HCT116 (cell line): ENCODE results near the gene CA10.

Experiments used
- CBX3 ChIP-seq: IDR thresholded peaks from 2 replicates; pipeline ENCODE4 v1.6.1; 2012; ENCODE audit warnings: low read depth
- CTCF ChIP-seq, 3 experiments: fragments of 200-600 bp in 1 of 3; sonication (generic) in 1 of 3; IDR thresholded peaks in 2 of 3; conservative IDR thresholded peaks in 1 of 3; 2 replicates each; pipeline ENCODE4 v1.5.1; 2012 to 2017; ENCODE audit warnings: low read depth in 2 of 3, low read length in 2 of 3, antibody characterized with exemption in 1 of 3, borderline replicate concordance in 1 of 3, control low read depth in 1 of 3, mild to moderate bottlenecking in 1 of 3, mixed read lengths in 1 of 3, mixed run types in 1 of 3, moderate library complexity in 1 of 3; ENCODE audit not compliant: insufficient read depth in 1 of 3
- EZH2phosphoT487 ChIP-seq: fragments of 200-600 bp; IDR thresholded peaks from 2 replicates; pipeline ENCODE4 v1.6.1; 2018; ENCODE audit warnings: antibody characterized with exemption, borderline replicate concordance
- POLR2A ChIP-seq: IDR thresholded peaks from 2 replicates; pipeline ENCODE4 v1.7.0; 2011; ENCODE audit warnings: borderline replicate concordance; ENCODE audit not compliant: insufficient read depth, insufficient read length; ENCODE audit errors: extremely low read depth
- POLR2AphosphoS5 ChIP-seq: IDR thresholded peaks from 2 replicates; pipeline ENCODE4 v1.6.1; 2011; ENCODE audit warnings: mild to moderate bottlenecking, low read depth, low read length, moderate library complexity
- TCF7L2 ChIP-seq: IDR thresholded peaks from 2 replicates; pipeline ENCODE4 v1.7.0; 2011; ENCODE audit warnings: borderline replicate concordance, inconsistent platforms; ENCODE audit not compliant: insufficient read depth, insufficient read length; ENCODE audit errors: extremely low read depth

- no peak for TF ChIP-seq EZH2phosphoT487
- no peak for TF ChIP-seq POLR2AphosphoS5
- TF ChIP-seq CTCF (IDR thresholded peaks at IDR 0.05 in 2 of 3, conservative IDR thresholded peaks at IDR 0.05 in 1 of 3; ENCODE audit: borderline replicate concordance in 1 of 3, insufficient read depth in 1 of 3, low read depth in 2 of 3, low read length in 2 of 3) = no peak
- no peak for TF ChIP-seq CBX3
- no peak for TF ChIP-seq POLR2A
- no peak for TF ChIP-seq TCF7L2
These were observed 206.8 kb downstream of the CA10 start for GRCh38 chr17:51951741-51952140.
